ENCODE data around the gene DUSP2. TPM values are rescaled to one million over a fixed set of nuclear protein-coding genes. Genes with fewer than 3 reads are reported as not detected.

The DUSP2 gene
- total RNA-seq, 1 donor, result 891 TPM

DNA sequence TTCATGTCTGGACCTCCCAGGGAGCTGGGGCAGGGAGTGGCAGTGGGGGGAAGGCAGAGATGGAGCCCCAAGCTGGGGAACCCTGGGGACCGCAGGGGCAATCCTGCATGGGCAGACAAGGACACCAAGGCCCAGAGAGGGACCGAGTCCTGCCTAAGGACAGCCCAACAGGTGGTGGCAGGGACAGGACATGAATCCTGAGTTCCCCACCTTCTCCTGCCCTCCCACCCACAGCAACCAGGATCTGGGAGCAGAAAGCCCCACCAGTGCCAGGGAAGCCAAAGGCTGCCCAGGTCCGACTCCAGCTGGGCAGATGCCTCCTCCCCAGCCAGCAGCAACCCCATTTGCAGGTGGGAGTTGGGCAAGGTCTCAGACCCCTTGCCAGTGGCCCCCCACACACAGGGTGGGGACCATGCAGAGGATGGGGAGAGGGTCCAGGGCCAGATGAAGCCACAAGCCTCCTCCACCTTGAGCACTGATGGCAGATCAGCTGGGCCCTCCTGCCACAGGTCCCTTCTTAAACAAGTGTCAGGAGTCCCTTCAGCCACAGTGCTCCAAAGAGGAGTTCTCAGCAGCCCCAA lies 35.2 kb downstream of the DUSP2 start:
- Histone ChIP-seq H3K4me3 (ENCODE audit: low read length) (no peak overlapping the region), H3K9me3 (ENCODE audit: low read depth, low read length) (no peaks in the 10 kb centered on the region), H3K27me3 (ENCODE audit: insufficient read depth, low read length) (no peaks in the 10 kb centered on the region), H3K4me1 (ENCODE audit: insufficient read depth, low read length) (no peaks in the 10 kb centered on the region)

DNA sequence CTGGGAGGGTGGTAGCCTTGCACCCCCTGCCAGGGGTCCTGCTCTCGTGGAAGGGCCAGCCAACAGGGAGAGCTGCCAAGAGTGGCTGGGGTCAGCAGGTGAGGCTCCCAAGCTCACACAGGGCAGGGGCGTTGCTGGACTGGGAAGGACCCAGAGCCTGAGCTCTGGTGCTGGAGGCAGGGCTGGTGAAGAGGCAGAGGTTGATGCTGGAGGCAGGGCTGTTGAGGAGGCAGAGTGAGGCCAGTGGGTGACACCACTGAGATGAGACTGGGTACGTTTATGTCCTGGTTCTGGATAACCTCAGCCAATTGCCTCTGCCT lies 35.9 kb downstream of the DUSP2 start:
- Histone ChIP-seq H3K9me3 (ENCODE audit: low read depth, low read length) (no peaks in the 10 kb centered on the region), H3K4me3 (ENCODE audit: low read length) (no peak overlapping the region), H3K27me3 (ENCODE audit: insufficient read depth, low read length) (no peaks in the 10 kb centered on the region), H3K4me1 (ENCODE audit: insufficient read depth, low read length) (no peaks in the 10 kb centered on the region)

DNA sequence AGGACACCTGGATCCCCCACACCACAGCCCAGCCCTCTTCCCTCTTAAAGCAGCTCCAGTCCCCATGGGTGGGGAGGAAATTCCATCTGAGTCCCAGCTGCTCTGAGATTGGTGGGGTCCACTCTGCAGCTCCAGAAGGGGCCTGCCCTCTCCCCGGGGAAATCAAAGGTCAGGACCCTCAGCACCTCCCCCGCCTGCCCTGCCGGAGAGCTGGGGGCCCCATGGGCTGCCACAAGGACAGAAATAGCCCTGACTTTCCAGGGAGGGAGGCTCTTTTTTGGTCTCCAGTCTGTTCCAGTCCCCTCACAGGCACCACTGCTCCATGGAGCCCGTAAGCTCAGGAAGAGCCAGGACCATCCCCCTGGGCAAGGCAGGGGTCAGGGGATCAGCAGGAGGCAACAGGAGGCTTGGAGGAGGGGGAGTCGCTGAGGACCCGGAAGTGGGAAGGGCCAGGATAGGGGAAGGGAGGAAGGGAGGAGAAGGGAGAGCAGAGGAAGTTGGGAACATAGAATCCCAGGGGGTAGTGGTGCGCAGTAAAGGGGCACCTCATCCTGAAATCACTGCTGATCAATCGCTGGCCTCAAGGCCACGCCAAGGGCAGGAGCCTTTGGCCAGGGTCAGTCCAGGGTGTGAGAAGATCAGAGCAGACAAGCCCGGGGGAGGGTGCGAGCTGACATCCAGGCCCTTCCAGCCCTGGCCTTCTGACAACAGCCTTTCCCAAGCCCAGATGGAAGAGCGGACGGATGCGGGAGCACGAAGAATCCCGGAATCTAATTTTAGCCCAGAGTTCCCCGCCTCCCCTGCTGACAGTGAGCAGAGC lies 36.5 kb downstream of the DUSP2 start:
- no peaks in the 10 kb centered on the region for H3K27me3 ChIP-seq (ENCODE audit: insufficient read depth, low read length)
- H3K4me1 ChIP-seq (ENCODE audit: insufficient read depth, low read length), result peaks cover under 1% of the 10 kb centered on the region
- H3K9me3 ChIP-seq (ENCODE audit: low read depth, low read length), result no peaks in the 10 kb centered on the region
- H3K4me3 ChIP-seq (ENCODE audit: low read length), result no peak overlapping the region

DNA sequence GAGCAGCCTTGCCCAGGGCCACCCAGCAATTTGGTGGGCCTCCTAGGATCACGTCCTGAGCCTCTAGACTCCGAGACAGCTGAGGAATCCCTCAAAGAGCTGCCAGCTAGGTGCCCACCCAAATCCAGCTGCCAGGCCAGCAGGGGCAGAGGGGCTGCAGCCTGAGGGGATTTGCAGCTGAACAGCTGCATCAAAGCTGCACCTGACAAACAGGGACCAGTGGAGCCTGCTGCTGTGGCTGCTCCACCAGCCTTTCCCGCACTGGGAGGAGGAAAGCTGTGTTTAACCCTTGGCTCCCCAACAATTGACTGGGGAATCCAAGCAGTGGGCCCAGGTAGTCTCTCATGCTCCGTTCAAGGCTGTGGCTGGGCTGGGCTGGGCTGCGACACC lies 37.1 kb downstream of the DUSP2 start:
- Histone ChIP-seq H3K4me3 (ENCODE audit: low read length) (no peak overlapping the region), H3K9me3 (ENCODE audit: low read depth, low read length) (no peaks in the 10 kb centered on the region), H3K4me1 (ENCODE audit: insufficient read depth, low read length) (peaks cover 3% of the 10 kb centered on the region), H3K27me3 (ENCODE audit: insufficient read depth, low read length) (no peaks in the 10 kb centered on the region)

DNA sequence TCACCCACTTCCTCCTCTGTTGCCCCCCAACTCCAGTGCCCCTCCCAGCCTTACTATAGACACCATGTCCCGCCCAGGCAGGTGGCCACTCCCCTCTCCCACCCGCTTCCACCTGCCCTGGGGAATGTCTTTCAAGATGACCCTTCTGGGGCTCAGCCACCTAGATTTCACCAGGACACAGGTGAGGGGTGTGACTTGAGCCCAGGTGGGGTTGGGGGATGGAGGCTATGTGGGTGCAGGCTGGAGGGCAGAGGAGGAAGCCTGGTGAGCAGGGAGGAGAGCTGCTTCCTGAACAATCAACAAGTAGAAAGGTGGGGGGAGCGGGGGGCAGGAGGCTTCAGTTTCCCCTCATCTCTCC lies 37.6 kb downstream of the DUSP2 start:
- no peaks in the 10 kb centered on the region for H3K9me3 ChIP-seq (ENCODE audit: low read depth, low read length)
- no peaks in the 10 kb centered on the region for H3K27me3 ChIP-seq (ENCODE audit: insufficient read depth, low read length)
- H3K4me3 ChIP-seq (ENCODE audit: low read length), result no peak overlapping the region
- H3K4me1 ChIP-seq (ENCODE audit: insufficient read depth, low read length), result peaks cover 3% of the 10 kb centered on the region

DNA sequence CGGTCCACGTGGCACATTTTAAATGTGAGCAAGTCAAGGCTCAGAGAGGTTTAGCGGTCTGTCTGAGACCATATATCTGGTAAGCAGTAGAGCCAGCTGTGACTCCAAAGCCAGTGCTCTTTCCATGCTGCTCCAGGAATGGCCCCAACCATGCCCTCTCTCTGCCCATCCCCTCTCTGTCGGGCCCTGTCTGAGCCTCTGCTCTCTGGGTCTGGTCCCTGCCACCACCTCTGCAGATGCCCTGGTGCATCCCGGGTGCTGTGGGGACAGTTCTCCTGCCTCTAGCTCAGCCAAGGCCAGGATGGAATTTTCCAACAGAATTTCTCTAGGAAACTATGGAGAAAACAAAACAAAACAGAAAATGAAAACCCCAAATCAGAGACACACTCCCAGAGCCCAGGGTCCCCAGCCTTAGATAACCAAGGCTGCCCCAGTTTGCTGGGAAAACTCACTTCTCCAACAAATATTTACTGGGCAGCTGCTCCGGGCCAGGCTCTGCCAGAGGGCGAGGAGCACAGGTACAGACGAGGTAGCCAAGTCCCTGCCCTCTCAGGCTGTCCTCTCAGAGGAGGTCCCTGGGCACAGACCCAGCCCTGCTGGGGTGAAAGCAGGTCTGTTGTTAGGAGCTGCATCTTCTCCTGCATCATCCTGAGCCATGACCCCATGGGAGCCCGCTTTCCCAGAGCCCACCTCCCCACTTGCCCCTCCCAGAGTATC lies 38.1 kb downstream of the DUSP2 start:
- Histone ChIP-seq H3K4me3 (ENCODE audit: low read length) (no peak overlapping the region), H3K4me1 (ENCODE audit: insufficient read depth, low read length) (peaks cover 3% of the 10 kb centered on the region), H3K27me3 (ENCODE audit: insufficient read depth, low read length) (no peaks in the 10 kb centered on the region), H3K9me3 (ENCODE audit: low read depth, low read length) (no peaks in the 10 kb centered on the region)

DNA sequence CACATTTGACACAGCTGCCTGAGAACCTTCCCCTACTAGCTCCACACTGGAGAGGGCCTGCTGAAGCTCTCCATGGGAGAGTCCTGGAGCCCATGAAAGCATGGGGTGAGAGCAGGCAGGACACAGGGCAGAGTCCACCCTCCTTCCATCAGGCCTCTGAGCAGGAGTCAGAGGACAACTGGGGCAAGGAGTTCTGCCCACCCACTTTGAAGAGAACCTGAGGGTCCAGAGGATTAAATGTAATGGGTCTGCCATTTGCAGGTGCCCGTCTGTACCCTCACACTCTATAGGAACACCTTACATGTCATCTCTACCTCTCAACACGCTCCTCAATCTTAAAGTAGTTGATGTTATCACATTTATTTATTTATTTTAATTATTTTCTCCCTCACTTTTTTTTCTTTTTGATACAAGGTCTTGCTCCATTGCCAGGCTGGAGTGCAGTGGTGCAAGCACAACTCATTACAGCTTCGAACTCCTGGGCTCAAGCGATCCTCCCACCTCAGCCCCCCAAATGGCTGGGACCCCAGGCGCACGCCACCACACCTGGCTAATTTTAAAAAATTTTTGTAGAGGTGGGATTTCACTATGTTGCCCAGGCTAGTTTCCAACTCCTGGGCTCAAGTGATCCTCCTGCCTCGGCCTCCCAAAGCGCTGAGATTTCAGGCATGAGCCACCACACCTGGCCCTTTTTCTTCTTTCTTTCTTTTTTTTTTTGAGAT lies 39.1 kb downstream of the DUSP2 start:
- no peak overlapping the region for H3K4me3 ChIP-seq (ENCODE audit: low read length)
- no peaks in the 10 kb centered on the region for H3K27me3 ChIP-seq (ENCODE audit: insufficient read depth, low read length)
- no peaks in the 10 kb centered on the region for H3K9me3 ChIP-seq (ENCODE audit: low read depth, low read length)
- H3K4me1 ChIP-seq (ENCODE audit: insufficient read depth, low read length), result peaks cover 3% of the 10 kb centered on the region

DNA sequence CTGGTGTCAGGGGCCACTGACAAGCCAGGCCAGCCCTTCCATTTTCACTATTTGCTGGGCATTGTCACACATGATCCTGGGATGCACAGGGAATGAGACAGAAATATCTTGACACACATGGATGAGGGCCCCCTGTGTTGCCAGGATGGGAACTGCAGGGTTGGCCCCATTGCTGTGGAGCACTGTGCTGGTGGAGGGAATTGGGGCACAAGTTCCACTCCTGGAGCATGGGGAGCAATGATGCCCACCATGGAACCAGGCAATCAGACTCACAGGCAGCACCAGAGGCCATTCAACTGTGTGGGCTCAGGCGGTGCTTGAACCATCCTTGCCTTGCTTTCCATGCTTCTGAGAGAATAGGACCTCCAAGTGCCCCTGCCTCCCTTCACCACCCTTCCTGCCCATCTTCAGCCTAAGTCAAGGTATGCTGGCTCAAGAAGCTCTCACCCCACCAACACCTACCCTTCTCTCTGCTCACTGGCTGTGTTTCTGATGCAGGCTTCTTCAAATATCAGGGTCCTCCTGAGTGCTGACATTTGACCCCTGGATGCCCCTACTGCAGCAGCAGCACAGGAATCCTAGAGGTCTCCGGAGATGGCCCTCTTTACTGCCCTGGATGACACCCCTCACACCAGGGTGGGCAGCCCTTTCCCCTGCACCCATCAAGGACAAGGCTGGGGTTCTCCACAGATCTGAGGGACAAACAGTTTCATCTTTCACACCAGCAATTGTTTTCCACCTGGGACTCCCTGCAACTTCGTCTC lies 39.9 kb downstream of the DUSP2 start:
- no peaks in the 10 kb centered on the region for H3K27me3 ChIP-seq (ENCODE audit: insufficient read depth, low read length)
- H3K4me3 ChIP-seq (ENCODE audit: low read length), result no peak overlapping the region
- peaks cover 3% of the 10 kb centered on the region for H3K4me1 ChIP-seq (ENCODE audit: insufficient read depth, low read length)
- no peaks in the 10 kb centered on the region for H3K9me3 ChIP-seq (ENCODE audit: low read depth, low read length)

DNA sequence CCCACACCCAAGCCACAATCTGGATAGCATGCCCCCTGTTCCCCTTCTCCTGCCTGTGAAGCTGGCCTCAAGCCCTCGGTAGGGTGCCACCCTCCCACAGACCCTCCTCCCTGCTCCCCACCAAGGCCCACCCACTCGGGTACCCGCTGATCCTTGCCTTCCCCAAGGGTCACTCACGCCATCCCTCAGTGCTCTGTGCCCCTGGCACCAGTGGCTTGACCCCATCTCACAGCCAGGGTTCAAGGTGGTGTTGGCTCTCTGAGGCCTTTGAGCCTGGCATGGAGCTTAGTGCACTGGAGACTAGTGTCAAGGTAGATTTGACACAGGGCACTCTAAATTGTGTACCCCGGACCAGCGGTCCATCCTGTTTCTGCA lies 40.8 kb downstream of the DUSP2 start:
- no peaks in the 10 kb centered on the region for H3K9me3 ChIP-seq (ENCODE audit: low read depth, low read length)

DNA sequence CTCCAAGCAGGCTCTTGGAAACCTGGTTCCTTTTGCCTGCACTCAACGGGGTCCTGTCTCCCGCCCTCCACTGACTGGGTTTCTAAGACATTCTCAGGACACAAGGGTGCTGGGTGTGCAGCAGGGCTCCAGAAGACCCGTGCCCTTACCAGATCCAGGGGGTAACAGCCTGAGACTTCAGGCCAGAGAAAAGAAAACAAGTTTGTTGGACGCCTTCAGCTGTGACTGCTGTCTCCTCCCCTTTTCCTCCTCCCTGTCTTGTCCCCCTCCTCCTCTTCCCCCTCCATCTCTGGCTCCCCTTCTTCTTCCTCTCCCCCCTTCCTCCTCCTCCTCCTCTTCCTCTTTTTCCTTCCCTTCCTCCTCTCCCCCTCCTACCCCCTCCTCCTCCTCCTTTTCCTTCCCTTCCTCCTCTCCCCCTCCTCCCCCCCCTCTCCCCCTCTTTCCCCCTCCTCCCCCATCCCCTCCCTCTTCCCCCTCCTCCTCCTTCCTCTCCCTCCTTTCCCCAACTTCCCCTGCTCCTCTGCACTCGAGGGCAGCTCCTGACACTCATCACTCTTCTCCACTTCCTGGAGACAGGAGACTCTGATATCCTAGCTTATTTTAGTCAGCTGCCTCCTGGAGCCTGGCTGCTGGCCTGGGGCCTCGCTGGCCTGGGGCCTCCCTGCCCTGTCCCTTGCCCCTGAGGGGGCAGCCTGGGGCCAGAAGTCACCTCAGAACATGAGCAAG lies 41.3 kb downstream of the DUSP2 start:
- H3K4me3 ChIP-seq (ENCODE audit: low read length), result no peak overlapping the region
- no peaks in the 10 kb centered on the region for H3K9me3 ChIP-seq (ENCODE audit: low read depth, low read length)
- H3K4me1 ChIP-seq (ENCODE audit: insufficient read depth, low read length), result peaks cover 3% of the 10 kb centered on the region
- H3K27me3 ChIP-seq (ENCODE audit: insufficient read depth, low read length), result no peaks in the 10 kb centered on the region

More for the DNA sequence above, 40.8 kb downstream of the DUSP2 start:
- Histone ChIP-seq H3K4me3 (ENCODE audit: low read length) (no peak overlapping the region), H3K27me3 (ENCODE audit: insufficient read depth, low read length) (no peaks in the 10 kb centered on the region), H3K4me1 (ENCODE audit: insufficient read depth, low read length) (peaks cover 3% of the 10 kb centered on the region)

DNA sequence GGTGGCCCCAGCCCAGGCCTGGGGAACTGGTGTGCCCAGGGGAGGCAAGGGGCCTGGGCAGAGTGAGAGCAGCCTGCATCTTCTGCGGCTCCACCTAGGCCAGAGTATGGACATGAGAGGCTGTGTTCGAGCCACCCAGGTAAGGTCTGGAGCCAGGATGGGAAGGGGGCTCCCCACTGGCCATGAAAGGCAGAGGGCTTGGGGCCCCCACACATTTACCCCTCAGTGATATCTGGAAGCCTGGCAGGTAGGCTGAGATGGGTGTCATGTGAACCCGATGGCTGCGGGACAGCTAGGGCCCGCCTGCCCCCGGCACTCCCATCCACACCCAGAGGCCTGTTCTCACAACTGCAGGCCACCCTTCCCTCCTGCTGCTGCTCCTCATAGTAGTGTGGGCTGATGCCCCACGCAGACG lies 42.0 kb downstream of the DUSP2 start:
- Histone ChIP-seq H3K27me3 (ENCODE audit: insufficient read depth, low read length) (no peaks in the 10 kb centered on the region), H3K4me3 (ENCODE audit: low read length) (no peak overlapping the region), H3K4me1 (ENCODE audit: insufficient read depth, low read length) (peaks cover 3% of the 10 kb centered on the region), H3K9me3 (ENCODE audit: low read depth, low read length) (no peaks in the 10 kb centered on the region)

DNA sequence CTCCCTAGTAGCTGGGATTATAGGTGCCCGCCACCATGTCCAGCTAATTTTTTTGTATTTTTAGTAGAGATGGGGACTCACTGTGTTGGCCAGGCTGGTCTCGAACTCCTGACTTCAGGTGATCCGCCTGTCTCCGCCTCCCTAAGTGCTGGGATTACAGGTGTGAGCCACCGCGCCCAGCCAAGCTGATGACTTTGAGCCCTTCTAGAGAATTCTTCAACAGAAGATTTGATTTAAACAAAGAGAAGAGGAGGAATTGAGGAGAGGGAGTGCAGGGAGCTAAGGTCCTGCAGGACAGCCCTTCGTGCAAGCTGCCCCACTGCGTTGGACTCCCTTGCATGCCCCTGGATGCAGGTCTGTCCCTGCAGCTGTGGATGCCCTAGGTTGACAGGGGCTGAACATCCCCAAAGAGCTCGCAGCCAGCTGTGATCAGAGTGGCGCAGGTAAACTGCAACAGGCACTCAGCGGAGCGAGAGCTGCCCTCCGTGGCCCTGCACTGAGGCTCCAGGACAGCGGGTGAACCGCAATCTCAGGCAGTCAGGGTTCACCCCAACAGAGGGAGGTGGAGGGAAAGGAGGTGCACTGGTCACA lies 42.5 kb downstream of the DUSP2 start:
- Histone ChIP-seq H3K9me3 (ENCODE audit: low read depth, low read length) (no peaks in the 10 kb centered on the region), H3K4me1 (ENCODE audit: insufficient read depth, low read length) (peaks cover 3% of the 10 kb centered on the region), H3K4me3 (ENCODE audit: low read length) (no peak overlapping the region)

DNA sequence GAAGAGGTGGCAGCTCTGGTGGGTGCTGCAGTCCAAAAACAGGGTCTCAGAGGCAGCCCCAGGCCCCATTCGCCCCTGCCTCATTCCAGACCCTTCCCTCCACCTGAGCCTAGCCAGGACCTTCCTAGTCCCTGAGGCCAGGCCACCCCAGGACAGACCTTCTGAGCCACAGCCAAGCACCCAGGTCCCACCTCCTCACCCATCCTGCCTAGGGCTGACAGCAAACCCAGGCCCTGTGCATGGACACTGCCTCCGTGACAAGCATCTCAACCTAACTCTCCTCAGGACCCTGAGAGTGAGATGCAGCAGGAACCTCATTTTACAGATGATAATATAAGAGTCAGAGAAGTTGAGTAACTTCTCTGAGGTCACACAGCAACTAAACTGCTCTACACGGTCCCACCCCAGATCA lies 44.3 kb downstream of the DUSP2 start:
- peaks cover 3% of the 10 kb centered on the region for H3K4me1 ChIP-seq (ENCODE audit: insufficient read depth, low read length)
- no peak overlapping the region for H3K4me3 ChIP-seq (ENCODE audit: low read length)
- no peaks in the 10 kb centered on the region for H3K27me3 ChIP-seq (ENCODE audit: insufficient read depth, low read length)
- no peaks in the 10 kb centered on the region for H3K9me3 ChIP-seq (ENCODE audit: low read depth, low read length)

More for the DNA sequence above, 42.5 kb downstream of the DUSP2 start:
- H3K27me3 ChIP-seq (ENCODE audit: insufficient read depth, low read length), result no peaks in the 10 kb centered on the region
